A673 (cell line): ENCODE results near the gene TOMM34. TPM values are rescaled to one million over a fixed set of nuclear protein-coding genes. Genes with fewer than 3 reads are reported as not detected.

ENCODE experiments used
- BruUV-seq: library from RNA; stranded (reverse); fragments of 400-500 nt; replicated peaks from 2 replicates; lab custom pipeline; 2021; lab: Mats Ljungman, UMichigan
- CTCF ChIA-PET: fragments of 300-600 bp; sonication (Branson Sonifier 250); formaldehyde crosslinking; loops from one replicate; lab custom pipeline; 2022; ENCODE audit warnings: antibody characterized with exemption; lab: Charles Lee
- POLR2A ChIA-PET: fragments of 300-600 bp; sonication (Branson Sonifier 250); formaldehyde crosslinking; loops from one replicate; lab custom pipeline; 2022; ENCODE audit warnings: antibody characterized with exemption; ENCODE audit not compliant: low non-redundant PET; lab: Charles Lee
- DNase-seq: peaks from one replicate; pipeline ENCODE4 v3.0.0-alpha.2; 2015; ENCODE audit warnings: low spot score
- H3K27ac ChIP-seq: fragments of 200-600 bp; sonication (generic); 2 replicates; pipeline ENCODE4 v1.5.1; 2016; ENCODE audit warnings: mixed run types, low read depth, mild to moderate bottlenecking, mixed read lengths, antibody characterized with exemption, low read length; ENCODE audit not compliant: poor library complexity, severe bottlenecking
- H3K27me3 ChIP-seq: fragments of 200-600 bp; sonication (generic); replicated peaks from 2 replicates; pipeline ENCODE4 v1.6.1; 2017; ENCODE audit warnings: mixed run types, low read depth, mild to moderate bottlenecking, mixed read lengths, antibody characterized with exemption, low read length; ENCODE audit not compliant: insufficient read depth, poor library complexity
- H3K36me3 ChIP-seq: fragments of 200-600 bp; sonication (generic); 2 replicates; pipeline ENCODE4 v1.6.1; 2016; ENCODE audit warnings: mixed run types, mild to moderate bottlenecking, mixed read lengths, antibody characterized with exemption, low read length; ENCODE audit not compliant: insufficient read depth, poor library complexity, severe bottlenecking
- H3K4me1 ChIP-seq: fragments of 200-600 bp; sonication (generic); 2 replicates; pipeline ENCODE4 v1.6.1; 2017; ENCODE audit warnings: mixed run types, mild to moderate bottlenecking, mixed read lengths, antibody characterized with exemption, low read length; ENCODE audit not compliant: insufficient read depth, poor library complexity, severe bottlenecking
- H3K4me3 ChIP-seq: fragments of 200-600 bp; sonication (generic); 2 replicates; pipeline ENCODE4 v1.5.1; 2016; ENCODE audit warnings: low read depth, mixed run types, mild to moderate bottlenecking, mixed read lengths, low read length; ENCODE audit not compliant: poor library complexity, severe bottlenecking
- H3K9me3 ChIP-seq: fragments of 200-600 bp; sonication (generic); 2 replicates; pipeline ENCODE4 v1.6.1; 2016; ENCODE audit warnings: mixed run types, low read depth, mild to moderate bottlenecking, mixed read lengths, antibody characterized with exemption, low read length; ENCODE audit not compliant: poor library complexity, severe bottlenecking
- EZH2 ChIP-seq: fragments of 200-600 bp; sonication (generic); IDR thresholded peaks from 2 replicates; pipeline ENCODE4 v1.6.1; 2017; ENCODE audit warnings: borderline replicate concordance, low read depth, mild to moderate bottlenecking, mixed read lengths, antibody characterized with exemption, low read length; ENCODE audit not compliant: poor library complexity, severe bottlenecking
- intact Hi-C: fragments of 100-400 bp; cut with micrococcal nuclease; formaldehyde crosslinking; loops from one replicate; pipeline ENCODE4 v1.10.0; 2022; ENCODE audit not compliant: unreplicated experiment
- total RNA-seq: library from RNA; stranded (reverse); gene quantifications from 2 replicates; pipeline ENCODE4 v1.2.3, GENCODE V29; 2021
- TF ChIP-seq, protein P1 (sequence below): fragments of 300-800, 200-600 bp; sonication (generic); conservative IDR thresholded peaks from 2 replicates; pipeline ENCODE4 v1.5.1; 2017; ENCODE audit warnings: low read depth, mild to moderate bottlenecking, antibody characterized with exemption, low read length, moderate library complexity, mixed read lengths

TOMM34 gene
- total RNA-seq, 1 experiment from 2014 or later, result 53.5 TPM

DNA sequence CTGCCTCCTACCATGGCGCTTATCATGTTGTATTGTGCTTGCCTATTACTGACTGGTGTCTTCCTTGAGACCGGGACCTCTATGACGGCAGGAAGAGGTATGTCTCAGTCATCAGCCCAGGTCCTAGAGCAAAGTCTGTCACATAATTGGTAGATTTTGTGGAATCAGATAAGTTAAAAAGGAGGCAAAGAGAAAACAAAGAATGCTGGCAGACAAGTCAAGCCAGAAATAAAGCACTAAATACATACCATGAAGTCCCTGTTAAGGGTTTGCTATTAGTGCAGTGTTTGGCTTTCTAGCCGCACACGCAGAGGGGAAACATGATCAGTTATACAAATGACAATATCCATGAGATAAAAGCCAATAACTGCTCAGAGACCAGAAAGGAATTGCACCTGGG is 6.0 kb downstream of the TOMM34 start:
- H3K4me1 ChIP-seq, result peaks cover 12% of the 10 kb centered on the region
- no TSS peak for BruUV-seq
- CTCF ChIA-PET, result no interaction called here
- no peaks in the 10 kb centered on the region for H3K27me3 ChIP-seq
- no peak overlapping the region for H3K4me3 ChIP-seq
- no peak overlapping the region for H3K27ac ChIP-seq
- intact Hi-C loops, result no loop called here
- no peak for DNase-seq
- no peak for TF ChIP-seq EZH2
- TF ChIP-seq, protein P1, sequence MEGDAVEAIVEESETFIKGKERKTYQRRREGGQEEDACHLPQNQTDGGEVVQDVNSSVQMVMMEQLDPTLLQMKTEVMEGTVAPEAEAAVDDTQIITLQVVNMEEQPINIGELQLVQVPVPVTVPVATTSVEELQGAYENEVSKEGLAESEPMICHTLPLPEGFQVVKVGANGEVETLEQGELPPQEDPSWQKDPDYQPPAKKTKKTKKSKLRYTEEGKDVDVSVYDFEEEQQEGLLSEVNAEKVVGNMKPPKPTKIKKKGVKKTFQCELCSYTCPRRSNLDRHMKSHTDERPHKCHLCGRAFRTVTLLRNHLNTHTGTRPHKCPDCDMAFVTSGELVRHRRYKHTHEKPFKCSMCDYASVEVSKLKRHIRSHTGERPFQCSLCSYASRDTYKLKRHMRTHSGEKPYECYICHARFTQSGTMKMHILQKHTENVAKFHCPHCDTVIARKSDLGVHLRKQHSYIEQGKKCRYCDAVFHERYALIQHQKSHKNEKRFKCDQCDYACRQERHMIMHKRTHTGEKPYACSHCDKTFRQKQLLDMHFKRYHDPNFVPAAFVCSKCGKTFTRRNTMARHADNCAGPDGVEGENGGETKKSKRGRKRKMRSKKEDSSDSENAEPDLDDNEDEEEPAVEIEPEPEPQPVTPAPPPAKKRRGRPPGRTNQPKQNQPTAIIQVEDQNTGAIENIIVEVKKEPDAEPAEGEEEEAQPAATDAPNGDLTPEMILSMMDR, result no peak
- no peaks in the 10 kb centered on the region for H3K9me3 ChIP-seq
- POLR2A ChIA-PET, result no interaction called here
- H3K36me3 ChIP-seq, result peaks cover 68% of the 10 kb centered on the region

- Histone ChIP-seq H3K36me3 (peaks cover 82% of the 10 kb centered on the region), H3K9me3 (no peaks in the 10 kb centered on the region), H3K27me3 (no peaks in the 10 kb centered on the region), H3K27ac (no peak overlapping the region), H3K4me3 (no peak overlapping the region), H3K4me1 (no peaks in the 10 kb centered on the region)
- TF ChIP-seq EZH2, result no peak
- TF ChIP-seq, protein P1, result no peak
- intact Hi-C loops, result no loop called here
- POLR2A ChIA-PET, result no interaction called here
- CTCF ChIA-PET, result no interaction called here
- no TSS peak for BruUV-seq
- no peak for DNase-seq
Observed at GRCh38 chr20:44952731-44953130, 7.5 kb downstream of the TOMM34 start.

- H3K4me3 ChIP-seq, result no peak overlapping the region
- DNase-seq, result no peak
- H3K9me3 ChIP-seq, result no peaks in the 10 kb centered on the region
- H3K27me3 ChIP-seq, result no peaks in the 10 kb centered on the region
- H3K36me3 ChIP-seq, result peaks cover 87% of the 10 kb centered on the region
- POLR2A ChIA-PET, result no interaction called here
- no peaks in the 10 kb centered on the region for H3K4me1 ChIP-seq
- intact Hi-C loops, result no loop called here
- no peak overlapping the region for H3K27ac ChIP-seq
- CTCF ChIA-PET, result no interaction called here
- no peak for TF ChIP-seq EZH2
- TF ChIP-seq, protein P1, result no peak
- no TSS peak for BruUV-seq
Observed at GRCh38 chr20:44950368-44950767, 9.8 kb downstream of the TOMM34 start.
